GM19395 (cell line): ENCODE results near the gene TSPAN9.

Experiments
- ATAC-seq: cut with Tn5 transposase; IDR thresholded peaks from one replicate; pipeline ENCODE4 v1.9.1; 2021; ENCODE audit warnings: mild to moderate bottlenecking, moderate library complexity; ENCODE audit not compliant: unreplicated experiment

TSPAN9 gene

GRCh38 chr12:3243376-3244084 is 166.4 kb downstream of the TSPAN9 start:
- no peak for ATAC-seq

GRCh38 chr12:3244219-3244750 is 167.1 kb downstream of the TSPAN9 start:
- ATAC-seq: no peak

DNA sequence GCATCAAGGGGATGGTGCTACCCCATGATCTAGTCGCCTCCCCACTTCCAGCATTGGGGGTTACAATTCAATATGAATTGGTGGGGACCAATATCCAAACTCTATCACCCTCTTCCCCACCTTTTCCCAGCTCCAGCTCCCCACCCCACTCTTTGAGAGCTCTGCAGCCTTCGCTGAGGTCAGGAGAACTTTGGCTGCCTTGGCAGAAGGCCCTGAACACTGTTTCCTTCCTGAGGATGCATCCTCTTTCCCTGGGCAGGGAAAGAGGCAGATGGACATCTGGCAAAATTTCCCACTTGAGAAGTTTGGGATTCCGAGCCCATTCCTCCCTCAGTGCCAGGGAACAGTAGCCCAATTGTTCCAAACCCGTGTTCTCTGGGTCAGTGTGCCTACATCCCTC is 169.1 kb downstream of the TSPAN9 start:
- no peak for ATAC-seq

GRCh38 chr12:3247077-3247476 is 169.9 kb downstream of the TSPAN9 start:
- ATAC-seq: no peak

GRCh38 chr12:3247629-3248161 is 170.5 kb downstream of the TSPAN9 start:
- no peak for ATAC-seq

- ATAC-seq: no peak
These were observed 172.1 kb downstream of the TSPAN9 start for GRCh38 chr12:3249081-3249800.

GRCh38 chr12:3250034-3250433 is 172.9 kb downstream of the TSPAN9 start:
- ATAC-seq: no peak

- no peak for ATAC-seq
These were observed 173.4 kb downstream of the TSPAN9 start for GRCh38 chr12:3250576-3250975.

GRCh38 chr12:3251067-3251466 is 173.9 kb downstream of the TSPAN9 start:
- ATAC-seq: no peak

- no peak for ATAC-seq
These were observed 174.5 kb downstream of the TSPAN9 start for GRCh38 chr12:3251691-3252090.

- ATAC-seq: no peak
These were observed 175.3 kb downstream of the TSPAN9 start for GRCh38 chr12:3252450-3252891.

- ATAC-seq: no peak
These were observed 176.6 kb downstream of the TSPAN9 start for GRCh38 chr12:3253682-3254275.

- ATAC-seq: no peak
These were observed 177.9 kb downstream of the TSPAN9 start for GRCh38 chr12:3255057-3255456.

- ATAC-seq: no peak
These were observed 179.0 kb downstream of the TSPAN9 start for GRCh38 chr12:3256103-3256631.

DNA sequence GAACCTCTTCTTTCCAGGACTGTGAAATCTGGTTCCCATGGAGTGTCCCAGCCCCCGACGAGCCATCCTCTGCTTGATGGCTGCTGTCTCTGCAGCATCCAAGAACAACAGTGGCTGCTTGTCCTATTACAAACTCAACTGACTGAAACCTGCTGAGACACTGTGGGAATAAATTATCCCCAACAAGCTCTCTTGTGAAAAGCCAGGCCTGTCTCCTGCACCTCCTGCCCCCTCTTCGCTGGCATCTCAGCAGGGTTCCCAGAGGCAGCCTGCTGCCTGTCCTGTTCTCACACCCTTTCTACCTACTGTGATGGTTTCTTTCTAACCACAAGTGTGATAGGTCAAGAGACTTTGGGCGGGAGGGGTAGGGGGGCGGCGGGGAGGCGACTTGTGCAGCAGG is 180.2 kb downstream of the TSPAN9 start:
- no peak for ATAC-seq

DNA sequence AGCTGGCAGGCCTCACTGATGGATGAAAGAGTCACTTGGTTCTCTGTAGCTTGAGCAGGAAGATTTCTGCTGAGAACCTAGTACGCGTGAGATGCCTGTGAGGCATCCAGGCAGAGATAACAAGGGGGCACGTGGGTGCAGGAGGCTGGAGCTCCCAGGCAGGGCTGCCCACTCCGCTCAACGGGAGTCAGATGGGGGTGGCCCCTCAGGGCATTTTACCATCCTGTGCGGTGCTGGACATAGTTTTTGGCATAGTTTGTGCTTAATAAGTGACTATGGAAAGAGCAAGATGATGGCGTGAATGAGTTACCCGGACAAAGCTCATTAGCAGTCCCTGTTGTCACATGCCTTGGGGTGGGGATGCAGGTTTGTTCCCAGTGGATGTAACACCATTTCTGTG is 182.8 kb downstream of the TSPAN9 start:
- no peak for ATAC-seq

- ATAC-seq: no peak
These were observed 184.7 kb downstream of the TSPAN9 start for GRCh38 chr12:3261782-3262359.

- ATAC-seq: no peak
These were observed 185.3 kb downstream of the TSPAN9 start for GRCh38 chr12:3262470-3262869.

DNA sequence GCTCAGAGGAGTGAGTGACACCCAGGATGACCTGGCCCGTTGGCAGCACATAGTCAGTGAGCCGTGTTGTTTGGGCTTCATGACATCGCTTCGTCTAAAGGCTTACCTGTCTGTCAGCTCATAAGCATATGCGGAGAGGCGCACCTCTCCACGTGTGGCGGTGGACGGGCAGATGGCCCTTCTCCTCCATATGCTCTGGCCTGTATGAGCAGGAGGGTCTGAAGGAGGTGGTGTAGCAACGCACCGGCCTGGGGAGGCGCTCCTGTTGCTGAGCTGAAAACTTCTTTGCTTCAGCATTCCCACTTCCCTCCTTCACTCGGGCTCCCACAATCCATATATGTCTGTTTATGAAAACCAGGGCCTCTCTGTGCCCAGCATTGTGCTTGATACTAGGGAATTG is 186.1 kb downstream of the TSPAN9 start:
- ATAC-seq: no peak

- ATAC-seq: no peak
These were observed 187.1 kb downstream of the TSPAN9 start for GRCh38 chr12:3263939-3264922.
